Keratinocyte (primary cell): Measurements from ENCODE around the gene CNNM2. TPM values are rescaled to one million over a fixed set of nuclear protein-coding genes. Genes with fewer than 3 reads are reported as not detected.
A peak's percentile ranks its signal among the peaks of the same experiment; 100 is the strongest.

Source experiments
- DNase-seq: peaks from one replicate; pipeline ENCODE4 v3.0.0-alpha.2; 2011; ENCODE audit warnings: low read depth, missing footprints, low spot score
- FAIRE-seq: peaks from 2 replicates; lab custom pipeline; 2011; peaks lifted over from hg19 to GRCh38; lab: Jason Lieb, UNC
- H2AFZ ChIP-seq: 2 replicates; pipeline ENCODE4 v1.6.0; 2012; ENCODE audit warnings: low read length, control low read depth, inconsistent platforms; ENCODE audit not compliant: control insufficient read depth
- H3K27ac ChIP-seq: 2 replicates; pipeline ENCODE4 v1.5.1; 2011; ENCODE audit warnings: low read length; ENCODE audit not compliant: control insufficient read depth, insufficient read depth
- H3K27me3 ChIP-seq: 3 replicates; pipeline ENCODE4 v1.6.0; 2011; ENCODE audit warnings: low read length; ENCODE audit not compliant: control insufficient read depth, insufficient read depth; ENCODE audit errors: extremely low read depth
- H3K36me3 ChIP-seq, 2 experiments: 2 replicates in 1 of 2; 3 replicates in 1 of 2; pipeline ENCODE4 v1.5.1; 2011; ENCODE audit warnings: low read length in 2 of 2, mild to moderate bottlenecking in 1 of 2; ENCODE audit not compliant: control insufficient read depth in 2 of 2, insufficient read depth in 2 of 2; ENCODE audit errors: extremely low read depth in 1 of 2
- H3K4me1 ChIP-seq: 3 replicates; pipeline ENCODE4 v1.5.1; 2011; ENCODE audit warnings: low read length; ENCODE audit not compliant: control insufficient read depth, insufficient read depth; ENCODE audit errors: extremely low read depth
- H3K4me2 ChIP-seq: 3 replicates; pipeline ENCODE4 v1.6.0; 2011; ENCODE audit warnings: low read depth, low read length; ENCODE audit not compliant: control insufficient read depth, insufficient read depth; ENCODE audit errors: extremely low read depth
- H3K4me3 ChIP-seq, 3 experiments: fragments of 200-600 bp in 1 of 3; sonication (generic) in 1 of 3; 2 replicates in 2 of 3; 3 replicates in 1 of 3; pipeline ENCODE4 v1.5.1; 2011 to 2016; ENCODE audit warnings: low read length in 3 of 3, mild to moderate bottlenecking in 3 of 3, control low read depth in 2 of 3, inconsistent platforms in 1 of 3, low read depth in 1 of 3, mixed read lengths in 1 of 3, mixed run types in 1 of 3, moderate library complexity in 1 of 3; ENCODE audit not compliant: control insufficient read depth in 2 of 3, insufficient read depth in 2 of 3; ENCODE audit errors: extremely low read depth in 1 of 3
- H3K79me2 ChIP-seq: 2 replicates; pipeline ENCODE4 v1.6.0; 2012; ENCODE audit warnings: low read length; ENCODE audit not compliant: control insufficient read depth, insufficient read depth
- H3K9ac ChIP-seq: 3 replicates; pipeline ENCODE4 v1.6.0; 2011; ENCODE audit warnings: low read length; ENCODE audit not compliant: control insufficient read depth, insufficient read depth; ENCODE audit errors: extremely low read depth
- H3K9me1 ChIP-seq: 3 replicates; pipeline ENCODE4 v1.6.0; 2011; ENCODE audit warnings: low read length; ENCODE audit not compliant: control insufficient read depth, insufficient read depth; ENCODE audit errors: extremely low read depth
- H3K9me3 ChIP-seq: 2 replicates; pipeline ENCODE4 v1.5.1; 2012; ENCODE audit warnings: low read depth, low read length; ENCODE audit not compliant: control insufficient read depth
- H4K20me1 ChIP-seq: 3 replicates; pipeline ENCODE4 v1.6.0; 2011; ENCODE audit warnings: low read length; ENCODE audit not compliant: control insufficient read depth, insufficient read depth; ENCODE audit errors: extremely low read depth
- EZH2 ChIP-seq: IDR thresholded peaks from one replicate; pipeline ENCODE4 v1.6.1; 2012; ENCODE audit warnings: inconsistent platforms, mild to moderate bottlenecking, low read length, moderate library complexity
- dilution Hi-C: fragments of 300-500 bp; cut with MboI; formaldehyde crosslinking; loops from one replicate; pipeline ENCODE4 v1.7.0; 2020; ENCODE audit warnings: low sequenced_read_pairs; ENCODE audit not compliant: extremely low pct_ligation_motif_present
- polyA plus RNA-seq, 5 experiments: library from polyadenylated mRNA; depleted of rRNA in 3 of 5; stranded (reverse) in 3 of 5; stranded (forward) in 1 of 5; unstranded in 1 of 5; fragments of >200 nt; gene quantifications; 1 replicate in 1 of 5; 2 replicates in 3 of 5; 3 replicates in 1 of 5; pipeline versions ENCODE4 v1.2.1 to v1.2.3, GENCODE V29; 2011 to 2012; ENCODE audit warnings: missing spikeins in 2 of 5, low read depth in 1 of 5, low replicate concordance in 1 of 5
- TF ChIP-seq, protein P1 (sequence below), 3 experiments: IDR thresholded peaks in 1 of 3; conservative IDR thresholded peaks in 1 of 3; optimal IDR thresholded peaks in 1 of 3; 2 replicates in 2 of 3; 3 replicates in 1 of 3; pipeline versions ENCODE3 to v1.5.1; 2011; ENCODE audit warnings: low read length in 3 of 3, mild to moderate bottlenecking in 3 of 3, moderate library complexity in 2 of 3, control low read depth in 1 of 3, inconsistent platforms in 1 of 3; ENCODE audit not compliant: insufficient read depth in 2 of 3; ENCODE audit errors: extremely low read depth in 1 of 3

CNNM2 gene
- polyA plus RNA-seq, 1 donor (not counting 4 experiments of a cell fraction or from before 2014, with no cell fraction given), result 1.5 TPM

DNA sequence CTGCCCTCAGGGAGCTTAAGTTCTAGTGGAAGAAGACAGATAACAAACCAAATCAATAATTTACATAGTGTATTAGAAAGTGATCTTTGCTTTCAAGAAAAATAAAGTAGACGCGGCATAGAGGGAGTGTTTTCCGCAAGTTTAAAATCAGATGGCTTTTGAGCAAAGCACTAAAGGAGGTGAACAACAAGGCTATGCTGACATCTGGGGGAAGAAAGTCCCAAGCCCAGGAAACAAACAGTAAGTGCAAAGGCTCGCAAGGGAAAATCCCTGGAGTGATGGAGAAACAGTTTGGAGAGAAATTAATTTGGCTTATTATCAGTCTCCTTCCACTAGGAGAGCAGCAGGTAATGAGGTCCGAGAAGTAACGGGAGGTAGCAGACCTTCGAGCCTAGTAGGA is 1.9 kb upstream of the CNNM2 start:
- H3K9me3 ChIP-seq, result no peaks in the 10 kb centered on the region
- H3K4me1 ChIP-seq, result peaks cover 12% of the 10 kb centered on the region
- peaks cover 4% of the 10 kb centered on the region for H3K27me3 ChIP-seq
- H3K36me3 ChIP-seq, result no peaks in the 10 kb centered on the region
- no peaks in the 10 kb centered on the region for H4K20me1 ChIP-seq
- peak overlapping the region; percentile 65 for H2AFZ ChIP-seq
- H3K9ac ChIP-seq, result no peak overlapping the region
- peaks cover 2% of the 10 kb centered on the region for H3K79me2 ChIP-seq
- DNase-seq (no peak), FAIRE-seq (no peak)
- no peak overlapping the region for H3K4me3 ChIP-seq
- H3K27ac ChIP-seq, result no peak overlapping the region
- no peaks in the 10 kb centered on the region for H3K9me1 ChIP-seq
- dilution Hi-C loops, result no loop called here
- TF ChIP-seq, protein P1, sequence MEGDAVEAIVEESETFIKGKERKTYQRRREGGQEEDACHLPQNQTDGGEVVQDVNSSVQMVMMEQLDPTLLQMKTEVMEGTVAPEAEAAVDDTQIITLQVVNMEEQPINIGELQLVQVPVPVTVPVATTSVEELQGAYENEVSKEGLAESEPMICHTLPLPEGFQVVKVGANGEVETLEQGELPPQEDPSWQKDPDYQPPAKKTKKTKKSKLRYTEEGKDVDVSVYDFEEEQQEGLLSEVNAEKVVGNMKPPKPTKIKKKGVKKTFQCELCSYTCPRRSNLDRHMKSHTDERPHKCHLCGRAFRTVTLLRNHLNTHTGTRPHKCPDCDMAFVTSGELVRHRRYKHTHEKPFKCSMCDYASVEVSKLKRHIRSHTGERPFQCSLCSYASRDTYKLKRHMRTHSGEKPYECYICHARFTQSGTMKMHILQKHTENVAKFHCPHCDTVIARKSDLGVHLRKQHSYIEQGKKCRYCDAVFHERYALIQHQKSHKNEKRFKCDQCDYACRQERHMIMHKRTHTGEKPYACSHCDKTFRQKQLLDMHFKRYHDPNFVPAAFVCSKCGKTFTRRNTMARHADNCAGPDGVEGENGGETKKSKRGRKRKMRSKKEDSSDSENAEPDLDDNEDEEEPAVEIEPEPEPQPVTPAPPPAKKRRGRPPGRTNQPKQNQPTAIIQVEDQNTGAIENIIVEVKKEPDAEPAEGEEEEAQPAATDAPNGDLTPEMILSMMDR (optimal IDR thresholded peaks at IDR 0.05 in 1 of 3, IDR thresholded peaks at IDR 0.05 in 1 of 3, conservative IDR thresholded peaks at IDR 0.05 in 1 of 3; ENCODE audit: extremely low read depth in 1 of 3, insufficient read depth in 2 of 3, low read length in 3 of 3), result no peak
- TF ChIP-seq EZH2, result no peak
- peak overlapping the region; percentile 91 for H3K4me2 ChIP-seq

DNA sequence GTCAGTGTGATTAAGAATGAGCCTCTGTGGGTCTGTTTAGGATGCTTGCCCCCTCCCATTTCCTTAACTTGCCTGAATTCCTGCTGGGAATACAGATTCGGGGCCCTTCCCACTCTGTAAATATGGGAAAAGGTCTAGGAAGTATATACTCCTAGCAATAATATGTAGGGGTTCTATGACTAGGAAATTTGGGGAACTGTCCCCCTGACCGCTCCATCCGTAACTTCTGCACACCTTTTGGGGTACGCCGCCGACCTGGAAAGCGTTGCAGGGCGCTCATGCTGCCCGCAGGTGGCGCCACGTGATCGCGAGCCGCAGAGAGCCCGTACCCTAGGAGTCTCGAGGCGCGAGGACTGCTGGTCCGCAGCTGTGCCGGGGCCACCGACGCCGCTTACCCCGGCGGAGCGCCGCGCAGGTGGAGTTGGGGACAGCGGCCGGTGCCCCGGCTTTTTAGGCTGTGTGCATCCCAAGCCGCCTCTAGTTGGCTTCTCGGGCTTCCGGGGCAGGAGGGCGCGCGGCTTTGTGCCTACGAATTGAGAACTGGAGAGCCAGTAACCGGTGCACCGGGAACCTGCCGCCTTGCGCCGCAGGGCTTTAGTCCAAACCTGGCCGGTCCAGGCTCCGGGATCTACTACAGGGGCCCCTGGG is 656 bp upstream of the CNNM2 start:
- Histone ChIP-seq H3K9me3 (no peaks in the 10 kb centered on the region), H3K4me2 (peak overlapping the region; percentile 91), H3K27ac (peak overlapping the region; percentile 78), H3K4me1 (peaks cover 12% of the 10 kb centered on the region), H3K4me3 (peak overlapping the region; percentile 63 to 82 (median 75)), H3K9me1 (no peaks in the 10 kb centered on the region), H2AFZ (peak overlapping the region; percentile 87), H3K36me3 (no peaks in the 10 kb centered on the region), H3K9ac (peak overlapping the region; percentile 77), H3K79me2 (peaks cover 2% of the 10 kb centered on the region), H4K20me1 (no peaks in the 10 kb centered on the region), H3K27me3 (peaks cover under 1% of the 10 kb centered on the region)
- FAIRE-seq, result no peak
- dilution Hi-C loops, result no loop called here
- DNase-seq, result peak; percentile 19
- TF ChIP-seq, protein P1 (optimal IDR thresholded peaks at IDR 0.05 in 1 of 3, IDR thresholded peaks at IDR 0.05 in 1 of 3, conservative IDR thresholded peaks at IDR 0.05 in 1 of 3; ENCODE audit: extremely low read depth in 1 of 3, insufficient read depth in 2 of 3, low read length in 3 of 3), result peak; percentile 86 to 98 (median 98)
- no peak for TF ChIP-seq EZH2
